AG09309 (cell line): Measurements from ENCODE around the gene GPR161.
A peak's percentile ranks its signal among the peaks of the same experiment; 100 is the strongest.

ENCODE experiments used
- DNase-seq: peaks from one replicate; pipeline ENCODE4 v3.0.0-alpha.2; 2010; ENCODE audit warnings: low read depth
- H3K4me3 ChIP-seq: 2 replicates; pipeline ENCODE4 v1.5.1; 2011; ENCODE audit warnings: mild to moderate bottlenecking, low read depth, low read length, moderate library complexity; ENCODE audit not compliant: control insufficient read depth
- TF ChIP-seq, protein P1 (sequence below): IDR thresholded peaks from 2 replicates; pipeline ENCODE4 v1.5.1; 2011; ENCODE audit warnings: mild to moderate bottlenecking, low read depth, low read length, inconsistent platforms; ENCODE audit not compliant: insufficient read depth, control insufficient read depth; ENCODE audit errors: missing control alignments

GPR161 gene

DNA sequence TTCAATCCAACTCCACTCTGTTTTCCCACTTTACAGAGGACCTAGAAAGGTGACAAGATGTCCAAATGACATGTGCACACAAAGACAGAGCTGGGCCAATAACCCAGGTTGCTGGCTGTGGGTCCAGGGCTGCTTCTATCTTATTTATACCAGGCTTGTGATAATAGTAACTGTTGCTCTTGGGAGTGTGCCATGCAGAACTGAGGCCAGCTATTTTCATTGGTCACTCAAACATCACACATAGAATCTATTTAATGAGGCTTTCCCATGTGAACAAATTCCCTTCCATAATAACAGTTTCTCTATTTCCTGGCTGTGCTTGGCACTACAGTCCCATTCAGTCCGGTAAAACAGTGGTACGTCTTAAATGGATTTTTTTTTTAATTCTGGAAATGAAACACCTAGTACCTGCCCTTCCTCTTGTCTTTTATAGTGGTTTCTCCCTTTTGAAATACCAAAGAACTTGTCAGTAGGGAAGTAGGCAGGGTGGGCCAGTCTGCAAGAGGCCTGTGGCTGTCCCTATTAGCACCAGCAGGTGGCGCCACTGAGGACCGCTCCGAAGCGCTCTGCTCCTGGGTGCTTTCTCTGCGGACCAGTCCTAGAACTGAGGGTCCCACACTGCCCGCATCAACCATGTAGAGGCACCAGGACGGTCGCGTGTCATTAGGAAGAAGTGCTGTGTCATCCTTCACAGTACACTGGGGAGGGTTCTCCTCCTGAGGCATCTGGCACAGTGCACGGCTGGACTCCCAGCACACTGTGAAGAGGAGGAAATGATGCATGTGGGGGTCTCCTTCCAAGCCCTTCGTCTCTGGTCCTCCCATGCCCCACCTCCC is 52.1 kb downstream of the GPR161 start:
- TF ChIP-seq, protein P1, sequence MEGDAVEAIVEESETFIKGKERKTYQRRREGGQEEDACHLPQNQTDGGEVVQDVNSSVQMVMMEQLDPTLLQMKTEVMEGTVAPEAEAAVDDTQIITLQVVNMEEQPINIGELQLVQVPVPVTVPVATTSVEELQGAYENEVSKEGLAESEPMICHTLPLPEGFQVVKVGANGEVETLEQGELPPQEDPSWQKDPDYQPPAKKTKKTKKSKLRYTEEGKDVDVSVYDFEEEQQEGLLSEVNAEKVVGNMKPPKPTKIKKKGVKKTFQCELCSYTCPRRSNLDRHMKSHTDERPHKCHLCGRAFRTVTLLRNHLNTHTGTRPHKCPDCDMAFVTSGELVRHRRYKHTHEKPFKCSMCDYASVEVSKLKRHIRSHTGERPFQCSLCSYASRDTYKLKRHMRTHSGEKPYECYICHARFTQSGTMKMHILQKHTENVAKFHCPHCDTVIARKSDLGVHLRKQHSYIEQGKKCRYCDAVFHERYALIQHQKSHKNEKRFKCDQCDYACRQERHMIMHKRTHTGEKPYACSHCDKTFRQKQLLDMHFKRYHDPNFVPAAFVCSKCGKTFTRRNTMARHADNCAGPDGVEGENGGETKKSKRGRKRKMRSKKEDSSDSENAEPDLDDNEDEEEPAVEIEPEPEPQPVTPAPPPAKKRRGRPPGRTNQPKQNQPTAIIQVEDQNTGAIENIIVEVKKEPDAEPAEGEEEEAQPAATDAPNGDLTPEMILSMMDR, result peak; percentile 87
- no peak overlapping the region for H3K4me3 ChIP-seq
- DNase-seq, result no peak

DNA sequence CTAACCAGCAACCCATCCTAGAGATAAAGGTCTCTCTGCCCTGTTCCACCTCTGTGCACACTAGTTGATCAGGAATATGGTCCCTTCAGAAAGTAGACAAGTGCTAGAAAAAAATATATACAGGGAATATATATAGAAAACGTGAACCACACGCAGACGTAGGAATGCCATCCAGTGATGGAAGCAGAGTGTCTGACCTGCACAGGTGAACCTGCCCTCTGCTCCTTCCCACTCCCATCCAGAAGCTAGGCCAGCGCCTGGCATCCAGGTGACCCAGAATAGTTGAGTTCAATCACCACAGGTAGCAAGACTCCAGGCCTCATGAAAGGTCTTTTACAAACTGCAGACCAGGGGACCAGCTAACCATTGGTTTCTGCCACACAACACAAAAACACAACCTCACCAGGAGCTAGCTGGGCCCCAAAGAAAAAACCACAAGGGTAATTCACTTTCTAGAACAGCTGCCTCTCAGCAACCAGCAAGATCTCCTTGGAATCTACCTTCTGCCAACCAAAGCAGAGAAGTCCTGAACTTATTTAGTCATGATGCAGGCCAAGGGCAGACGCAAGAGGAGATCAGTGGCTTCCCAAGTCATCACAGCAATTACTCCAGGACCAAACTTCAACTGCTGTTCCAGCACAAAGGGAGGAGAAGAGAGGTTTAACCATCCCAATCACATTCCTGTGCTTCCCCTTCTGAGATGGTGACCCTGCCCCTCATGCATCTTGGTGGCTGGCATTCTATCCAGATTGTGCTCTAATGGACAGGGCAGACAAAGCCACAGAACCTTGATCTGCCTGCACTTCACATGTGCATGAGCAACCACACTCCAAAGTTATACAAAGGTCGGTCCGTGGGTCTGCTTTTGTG is 53.0 kb downstream of the GPR161 start:
- TF ChIP-seq, protein P1, result no peak
- H3K4me3 ChIP-seq, result no peak overlapping the region
- DNase-seq, result no peak

DNA sequence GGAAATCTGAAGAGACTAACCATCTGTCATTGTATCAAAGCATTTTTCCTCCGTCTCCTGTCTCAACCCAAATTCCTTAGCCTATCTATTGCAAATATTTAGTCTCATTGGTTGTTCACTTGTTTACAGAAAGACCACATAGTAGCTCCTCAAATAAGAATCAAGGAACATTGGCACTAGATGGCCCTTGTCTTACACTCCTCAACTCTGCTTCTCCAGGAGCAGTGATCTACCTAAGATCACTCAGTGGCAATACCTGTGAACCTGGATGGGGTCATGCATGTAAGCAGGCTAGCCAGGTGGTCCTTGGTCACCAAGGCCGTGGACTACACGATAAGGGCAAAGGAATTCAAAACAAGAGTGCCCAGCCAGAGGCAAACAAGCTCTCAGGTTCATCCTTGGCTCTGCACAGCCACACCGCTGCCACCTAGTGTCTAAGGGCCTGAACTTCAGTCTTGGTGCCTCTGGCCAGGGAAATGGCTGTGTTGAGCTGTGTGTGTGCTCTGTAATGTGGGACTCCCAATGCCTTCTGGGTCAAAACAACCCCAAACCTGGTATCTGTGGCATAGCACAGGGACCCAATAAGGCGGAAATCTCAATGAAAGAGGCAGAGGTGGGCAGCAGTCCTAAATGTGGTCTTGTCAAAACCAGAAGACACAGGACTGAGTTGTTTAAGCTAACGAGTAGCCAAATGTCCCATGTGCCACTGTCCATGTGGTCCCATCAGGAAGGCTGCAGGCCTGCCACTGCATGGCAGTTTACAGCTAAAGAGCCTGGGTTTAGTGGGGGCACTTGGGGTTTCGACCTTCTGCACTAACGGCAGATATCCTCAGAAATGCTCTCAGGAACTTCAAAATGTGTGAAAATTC is 54.5 kb downstream of the GPR161 start:
- DNase-seq, result no peak
- TF ChIP-seq, protein P1, result peak; percentile 93
- H3K4me3 ChIP-seq, result no peak overlapping the region

- DNase-seq, result peak; percentile 89
- H3K4me3 ChIP-seq, result no peak overlapping the region
- TF ChIP-seq, protein P1, result no peak
These were observed 55.2 kb downstream of the GPR161 start for GRCh38 chr1:168081373-168082007.

GRCh38 chr1:168079761-168080160 is 57.0 kb downstream of the GPR161 start:
- no peak for DNase-seq
- TF ChIP-seq, protein P1, result no peak
- H3K4me3 ChIP-seq, result no peak overlapping the region
